Ovary (tissue), 9 donors: ENCODE data around the gene SLC23A3. TPM values are rescaled to one million over a fixed set of nuclear protein-coding genes. Genes with fewer than 3 reads are reported as not detected.

Experiments
- DNase-seq, 5 donors: peaks; one replicate each; pipeline ENCODE4 v3.0.0-alpha.2; 2019 to 2020
- H3K27ac ChIP-seq, 2 donors: fragments of 200-600 bp; one replicate each; pipeline versions ENCODE4 v1.5.1 to v1.8.0; 2019 to 2022
- H3K27me3 ChIP-seq: fragments of 200-600 bp; one replicate; pipeline ENCODE4 v1.8.0; 2022
- H3K36me3 ChIP-seq: fragments of 200-600 bp; sonication (generic); one replicate; pipeline ENCODE4 v1.5.1; 2019
- H3K4me1 ChIP-seq: one replicate; pipeline ENCODE4 v1.8.1; 2013; ENCODE audit warnings: mild to moderate bottlenecking, moderate library complexity; ENCODE audit not compliant: insufficient read depth
- H3K4me3 ChIP-seq: fragments of 200-600 bp; sonication (generic); one replicate; pipeline ENCODE4 v1.5.1; 2017
- H3K9me3 ChIP-seq, 2 donors: fragments of 200-600 bp in 1 of 2; sonication (generic) in 1 of 2; one replicate each; pipeline versions ENCODE4 v1.5.1 to v1.8.1; 2013 to 2019; ENCODE audit warnings: mild to moderate bottlenecking in 1 of 2, moderate library complexity in 1 of 2
- EP300 ChIP-seq: sonication (generic); formaldehyde crosslinking; IDR thresholded peaks from one replicate; pipeline ENCODE4 v1.6.1; 2017; ENCODE audit warnings: antibody characterized with exemption
- POLR2A ChIP-seq: fragments of 450-650 bp; IDR thresholded peaks from one replicate; pipeline ENCODE4 v1.6.1; 2017; ENCODE audit warnings: antibody characterized with exemption, mild to moderate bottlenecking, moderate library complexity
- WGBS, 3 donors: extraction: QIAGEN DNeasy Blood & Tissue Kit in 1 of 3; methylation state at CpG; one replicate each; pipeline versions ENCODE4 v1.1.5 to v1.1.7; 2013 to 2017; 5-methylcytosine and 5-hydroxymethylcytosine counted together
- intact Hi-C, 4 donors: fragments of 100-400 bp; cut with DNase I; formaldehyde crosslinking; loops; one replicate each; pipeline versions ENCODE4 v1.11.0 to v1.15.1; 2022 to 2023
- polyA plus RNA-seq, 2 donors: library from polyadenylated mRNA; stranded (reverse); fragments of 200-250 nt in 1 of 2; fragments of 350-450 nt in 1 of 2; fragmentation: Illumina TruSeq in 1 of 2; extraction: RNeasy Lipid Tissue Mini Kit (QIAGEN cat#74804) in 1 of 2; gene quantifications; one replicate each; pipeline ENCODE4 v1.2.3, GENCODE V29; 2013 to 2014
- total RNA-seq, 7 donors: library from RNA; depleted of rRNA in 2 of 7; stranded (reverse); fragments of >200 nt in 2 of 7; fragmentation: NEBNext Ultra II Directional in 3 of 7; extraction: Animal tissue kit (Norgen Biotek cat#: 25700) in 3 of 7; gene quantifications; one replicate each; pipeline versions ENCODE4 v1.1.0 to v1.2.4, GENCODE V29; 2016 to 2023
- TF ChIP-seq, protein P1 (sequence below), 3 donors: fragments of 450-650 bp in 2 of 3; fragments of 200-600 bp in 1 of 3; IDR thresholded peaks; one replicate each; pipeline versions ENCODE4 v1.5.1 to v1.8.0; 2016 to 2022; ENCODE audit warnings: antibody characterized with exemption in 3 of 3, mild to moderate bottlenecking in 1 of 3
- donor health status: DM: no; HTN: no; CAD: no; lungs with moderate emphysema.
- donor health status: DM: no; HTN: no; CAD: no.
- donor health status: Bipolar disorder and iron deficiency.
- donor health status: DM: yes; HTN: yes; CAD: no.
- donor health status: DM: no; HTN: no; CAD: no.
- donor health status: DM: yes; HTN: yes; CAD: no.

SLC23A3 gene
- total and polyA plus RNA-seq, 9 donors = 0.81 to 4.5 (median 1.3) TPM

DNA sequence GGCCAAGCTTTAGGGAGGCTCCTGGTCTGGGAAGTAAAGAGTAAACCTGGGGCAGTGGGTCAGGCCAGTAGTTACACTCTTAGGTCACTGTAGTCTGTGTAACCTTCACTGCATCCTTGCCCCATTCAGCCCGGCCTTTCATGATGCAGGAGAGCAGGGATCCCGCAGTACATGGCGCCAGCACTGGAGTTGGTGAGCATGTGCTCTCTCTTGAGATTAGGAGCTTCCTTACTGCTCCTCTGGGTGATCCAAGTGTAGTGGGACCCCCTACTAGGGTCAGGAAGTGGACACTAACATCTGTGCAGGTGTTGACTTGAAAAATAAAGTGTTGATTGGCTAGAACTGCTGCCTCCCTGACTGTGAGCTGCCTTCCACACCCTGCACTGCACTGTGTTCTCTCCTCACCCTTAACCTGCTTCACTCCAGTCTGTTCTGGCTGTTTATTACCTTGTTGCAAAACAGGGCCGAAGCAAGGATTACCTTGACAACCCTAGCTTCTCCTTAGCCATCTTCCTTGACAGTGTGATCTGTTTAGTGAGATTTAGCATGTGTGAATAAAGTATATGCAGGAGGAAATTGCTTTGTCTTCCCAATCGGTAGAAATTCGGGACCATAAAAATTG is 13.4 kb upstream of the SLC23A3 start:
- no peak overlapping the region for H3K27ac ChIP-seq
- WGBS, 3 donors = 89 to 91% (median 90%) methylated on average over 6 of the region's 6 CpGs
- peaks cover 8% of the 10 kb centered on the region for H3K4me1 ChIP-seq
- H3K27me3 ChIP-seq = no peaks in the 10 kb centered on the region
- no peak overlapping the region for H3K4me3 ChIP-seq
- intact Hi-C loops = loop anchor here in 1 of 4 donors (5.0 kb wide), 1 partner anchor 34 kb away; the partner anchor contains the start of gene ABCB6
- TF ChIP-seq POLR2A (no peak), EP300 (no peak)
- TF ChIP-seq, protein P1, sequence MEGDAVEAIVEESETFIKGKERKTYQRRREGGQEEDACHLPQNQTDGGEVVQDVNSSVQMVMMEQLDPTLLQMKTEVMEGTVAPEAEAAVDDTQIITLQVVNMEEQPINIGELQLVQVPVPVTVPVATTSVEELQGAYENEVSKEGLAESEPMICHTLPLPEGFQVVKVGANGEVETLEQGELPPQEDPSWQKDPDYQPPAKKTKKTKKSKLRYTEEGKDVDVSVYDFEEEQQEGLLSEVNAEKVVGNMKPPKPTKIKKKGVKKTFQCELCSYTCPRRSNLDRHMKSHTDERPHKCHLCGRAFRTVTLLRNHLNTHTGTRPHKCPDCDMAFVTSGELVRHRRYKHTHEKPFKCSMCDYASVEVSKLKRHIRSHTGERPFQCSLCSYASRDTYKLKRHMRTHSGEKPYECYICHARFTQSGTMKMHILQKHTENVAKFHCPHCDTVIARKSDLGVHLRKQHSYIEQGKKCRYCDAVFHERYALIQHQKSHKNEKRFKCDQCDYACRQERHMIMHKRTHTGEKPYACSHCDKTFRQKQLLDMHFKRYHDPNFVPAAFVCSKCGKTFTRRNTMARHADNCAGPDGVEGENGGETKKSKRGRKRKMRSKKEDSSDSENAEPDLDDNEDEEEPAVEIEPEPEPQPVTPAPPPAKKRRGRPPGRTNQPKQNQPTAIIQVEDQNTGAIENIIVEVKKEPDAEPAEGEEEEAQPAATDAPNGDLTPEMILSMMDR (IDR thresholded peaks at IDR 0.05) = no peak
- H3K9me3 ChIP-seq = no peaks in the 10 kb centered on the region
- H3K36me3 ChIP-seq = no peaks in the 10 kb centered on the region
- DNase-seq = peak in 2 of 5 donors; percentile 10 to 13

- Histone ChIP-seq H3K36me3 (no peaks in the 10 kb centered on the region), H3K4me3 (no peak overlapping the region), H3K27ac (no peak overlapping the region), H3K9me3 (no peaks in the 10 kb centered on the region), H3K4me1 (peaks cover 8% of the 10 kb centered on the region), H3K27me3 (no peaks in the 10 kb centered on the region)
- intact Hi-C loops = loop anchor here in 1 of 4 donors (5.0 kb wide), 1 partner anchor 35 kb away; the partner anchor contains the start of gene ABCB6
- no peak for DNase-seq
- no peak for TF ChIP-seq EP300
- no peak for TF ChIP-seq POLR2A
- 56 to 72% (median 60%) methylated on average over 8 of the region's 8 CpGs for WGBS, 3 donors
These were observed 12.7 kb upstream of the SLC23A3 start for GRCh38 chr2:219182331-219183150.

DNA sequence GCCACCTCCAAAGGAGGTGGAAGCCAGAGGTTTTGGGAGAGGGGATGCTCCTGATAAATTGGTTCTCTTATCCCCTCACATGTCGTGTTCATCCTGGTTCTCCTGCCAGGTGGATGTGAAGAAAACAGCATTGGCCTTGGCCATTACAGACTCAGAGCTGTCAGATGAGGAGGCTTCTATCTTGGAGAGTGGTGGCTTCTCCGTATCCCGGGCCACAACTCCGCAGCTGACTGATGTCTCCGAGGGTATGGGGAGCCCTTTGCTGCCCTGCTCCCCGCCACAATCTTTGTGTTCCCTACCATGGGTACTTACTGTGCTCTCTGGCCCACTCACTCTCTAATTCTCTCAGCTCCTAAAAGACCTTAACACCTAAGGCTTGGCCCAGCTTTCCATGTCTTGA is 11.7 kb upstream of the SLC23A3 start:
- WGBS, 3 donors = 86 to 92% (median 88%) methylated on average over 6 of the region's 6 CpGs
- no peaks in the 10 kb centered on the region for H3K36me3 ChIP-seq
- peaks cover 8% of the 10 kb centered on the region for H3K4me1 ChIP-seq
- intact Hi-C loops = loop anchor here in 1 of 4 donors (5.0 kb wide), 1 partner anchor 36 kb away; the partner anchor contains the start of gene ABCB6
- peak in 1 of 5 donors; percentile 12 for DNase-seq
- H3K27me3 ChIP-seq = no peaks in the 10 kb centered on the region
- TF ChIP-seq, protein P1 (IDR thresholded peaks at IDR 0.05) = no peak
- no peak for TF ChIP-seq POLR2A
- no peak for TF ChIP-seq EP300
- no peaks in the 10 kb centered on the region for H3K9me3 ChIP-seq
- no peak overlapping the region for H3K27ac ChIP-seq
- no peak overlapping the region for H3K4me3 ChIP-seq

DNA sequence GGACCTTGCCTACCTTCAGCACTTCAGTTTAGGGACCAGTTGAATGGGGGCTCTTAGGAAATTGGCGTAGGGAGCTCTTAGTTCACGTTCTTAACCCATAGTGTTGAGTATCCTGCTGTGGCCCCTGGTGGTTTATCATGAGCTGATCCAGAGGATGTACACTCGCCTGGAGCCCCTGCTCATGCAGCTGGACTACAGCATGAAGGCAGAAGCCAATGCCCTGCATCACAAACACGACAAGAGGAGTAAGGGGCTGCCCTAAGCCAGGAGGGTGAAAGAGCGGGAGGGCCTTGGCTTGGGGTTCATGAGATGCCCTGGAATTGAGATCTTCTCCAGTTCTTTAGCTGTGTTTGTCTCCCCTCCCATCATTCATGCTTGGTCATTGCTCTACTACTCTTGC is 11.1 kb upstream of the SLC23A3 start:
- Histone ChIP-seq H3K36me3 (no peaks in the 10 kb centered on the region), H3K4me1 (peaks cover 8% of the 10 kb centered on the region), H3K9me3 (no peaks in the 10 kb centered on the region), H3K27me3 (no peaks in the 10 kb centered on the region), H3K4me3 (no peak overlapping the region), H3K27ac (no peak overlapping the region)
- peak in 1 of 5 donors; percentile 6 for DNase-seq
- 87% methylated on average over 5 of the region's 5 CpGs for WGBS, 3 donors
- intact Hi-C loops = loop anchor here in 1 of 4 donors (5.0 kb wide), 1 partner anchor 36 kb away; the partner anchor contains the start of gene ABCB6
- TF ChIP-seq, protein P1 (IDR thresholded peaks at IDR 0.05) = no peak
